ENCODE results near the gene KREMEN1.

DNA sequence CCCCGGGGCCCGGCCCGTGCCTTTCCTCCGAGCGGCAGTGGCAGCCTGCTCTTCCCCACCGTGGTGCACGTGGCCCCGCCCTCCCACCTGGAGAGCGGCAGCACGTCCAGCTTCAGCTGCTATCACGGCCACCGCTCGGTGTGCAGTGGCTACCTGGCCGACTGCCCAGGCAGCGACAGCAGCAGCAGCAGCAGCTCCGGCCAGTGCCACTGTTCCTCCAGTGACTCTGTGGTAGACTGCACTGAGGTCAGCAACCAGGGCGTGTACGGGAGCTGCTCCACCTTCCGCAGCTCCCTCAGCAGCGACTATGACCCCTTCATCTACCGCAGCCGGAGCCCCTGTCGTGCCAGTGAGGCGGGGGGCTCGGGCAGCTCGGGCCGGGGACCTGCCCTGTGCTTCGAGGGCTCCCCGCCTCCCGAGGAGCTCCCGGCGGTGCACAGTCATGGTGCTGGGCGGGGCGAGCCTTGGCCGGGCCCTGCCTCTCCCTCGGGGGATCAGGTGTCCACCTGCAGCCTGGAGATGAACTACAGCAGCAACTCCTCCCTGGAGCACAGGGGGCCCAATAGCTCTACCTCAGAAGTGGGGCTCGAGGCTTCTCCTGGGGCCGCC lies 23.1 kb upstream of the KREMEN1 start:
- no peak for TF ChIP-seq EGR1 (IDR thresholded peaks at IDR 0.05; ENCODE audit: low read depth)
- TF ChIP-seq, protein P1, sequence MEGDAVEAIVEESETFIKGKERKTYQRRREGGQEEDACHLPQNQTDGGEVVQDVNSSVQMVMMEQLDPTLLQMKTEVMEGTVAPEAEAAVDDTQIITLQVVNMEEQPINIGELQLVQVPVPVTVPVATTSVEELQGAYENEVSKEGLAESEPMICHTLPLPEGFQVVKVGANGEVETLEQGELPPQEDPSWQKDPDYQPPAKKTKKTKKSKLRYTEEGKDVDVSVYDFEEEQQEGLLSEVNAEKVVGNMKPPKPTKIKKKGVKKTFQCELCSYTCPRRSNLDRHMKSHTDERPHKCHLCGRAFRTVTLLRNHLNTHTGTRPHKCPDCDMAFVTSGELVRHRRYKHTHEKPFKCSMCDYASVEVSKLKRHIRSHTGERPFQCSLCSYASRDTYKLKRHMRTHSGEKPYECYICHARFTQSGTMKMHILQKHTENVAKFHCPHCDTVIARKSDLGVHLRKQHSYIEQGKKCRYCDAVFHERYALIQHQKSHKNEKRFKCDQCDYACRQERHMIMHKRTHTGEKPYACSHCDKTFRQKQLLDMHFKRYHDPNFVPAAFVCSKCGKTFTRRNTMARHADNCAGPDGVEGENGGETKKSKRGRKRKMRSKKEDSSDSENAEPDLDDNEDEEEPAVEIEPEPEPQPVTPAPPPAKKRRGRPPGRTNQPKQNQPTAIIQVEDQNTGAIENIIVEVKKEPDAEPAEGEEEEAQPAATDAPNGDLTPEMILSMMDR (IDR thresholded peaks at IDR 0.05 in 2 of 3, conservative IDR thresholded peaks at IDR 0.05 in 1 of 3; ENCODE audit: borderline replicate concordance in 1 of 3, insufficient read depth in 1 of 3, low read depth in 2 of 3, low read length in 2 of 3) = no peak
- TF ChIP-seq POLR2AphosphoS5 (IDR thresholded peaks at IDR 0.05; ENCODE audit: low read depth, low read length) = no peak
- TF ChIP-seq POLR2A (IDR thresholded peaks at IDR 0.05; ENCODE audit: borderline replicate concordance, extremely low read depth, insufficient read depth, insufficient read length) = no peak
- no peak for TF ChIP-seq SIN3A (IDR thresholded peaks at IDR 0.05; ENCODE audit: low read depth)
- TF ChIP-seq EZH2 (IDR thresholded peaks at IDR 0.05) = no peak
